Measurements from ENCODE around the gene SPN. TPM values are rescaled to one million over a fixed set of nuclear protein-coding genes. Genes with fewer than 3 reads are reported as not detected.

SPN gene
- total and polyA plus RNA-seq, 7 donors = 0.28 to 13.3 (median 1.1) TPM

- Histone ChIP-seq H3K4me3 (no peak overlapping the region), H3K27me3 (no peaks in the 10 kb centered on the region), H3K36me3 (no peaks in the 10 kb centered on the region), H3K9me3 (no peaks in the 10 kb centered on the region), H3K4me1 (peaks cover 0 to 11% (median 9%) of the 10 kb centered on the region in 4 donors), H3K27ac (no peak overlapping the region)
- intact Hi-C loops (cut with DNase I) = no loop called here
- DNase-seq = no peak
- TF ChIP-seq CTCF (IDR thresholded peaks at IDR 0.05) = no peak
- TF ChIP-seq POLR2A (IDR thresholded peaks at IDR 0.05) = no peak
- TF ChIP-seq POLR2AphosphoS5 (IDR thresholded peaks at IDR 0.05) = no peak
- no peak for TF ChIP-seq EP300 (IDR thresholded peaks at IDR 0.05)
- WGBS, 2 donors = 92 to 96% methylated on average over 6 of the region's 6 CpGs
Measured at GRCh38 chr16:29673501-29673900, 10.5 kb downstream of the SPN start.

- TF ChIP-seq POLR2AphosphoS5 (IDR thresholded peaks at IDR 0.05) (peak in 1 of 4 donors; percentile 28), POLR2A (IDR thresholded peaks at IDR 0.05) (no peak), CTCF (IDR thresholded peaks at IDR 0.05) (peak in 1 of 4 experiments; percentile 14)
- peak overlapping the region in 1 of 4 donors; percentile 17 for H3K4me3 ChIP-seq
- peaks cover 0 to 16% (median 12%) of the 10 kb centered on the region in 4 donors for H3K4me1 ChIP-seq
- no peaks in the 10 kb centered on the region for H3K36me3 ChIP-seq
- peak; percentile 84 for DNase-seq
- H3K27me3 ChIP-seq = no peaks in the 10 kb centered on the region
- H3K27ac ChIP-seq = peak overlapping the region in 3 of 4 donors; percentile 32 to 52 (median 47)
- WGBS, 2 donors = 9 to 39% methylated on average over 13 of the region's 13 CpGs
- H3K9me3 ChIP-seq = no peaks in the 10 kb centered on the region
- intact Hi-C loops (cut with DNase I) = no loop called here
Measured at GRCh38 chr16:29674188-29674587, 11.1 kb downstream of the SPN start.

- WGBS, 2 donors = 44 to 73% methylated on average over 3 of the region's 3 CpGs
- H3K27ac ChIP-seq = no peak overlapping the region
- peaks cover 0 to 24% (median 17%) of the 10 kb centered on the region in 4 donors for H3K4me1 ChIP-seq
- no peak overlapping the region for H3K4me3 ChIP-seq
- no peaks in the 10 kb centered on the region for H3K9me3 ChIP-seq
- no peaks in the 10 kb centered on the region for H3K36me3 ChIP-seq
- no peaks in the 10 kb centered on the region for H3K27me3 ChIP-seq
- no peak for DNase-seq
- TF ChIP-seq POLR2A (IDR thresholded peaks at IDR 0.05) (no peak), EP300 (IDR thresholded peaks at IDR 0.05) (no peak), POLR2AphosphoS5 (IDR thresholded peaks at IDR 0.05) (no peak), CTCF (IDR thresholded peaks at IDR 0.05) (no peak)
- intact Hi-C loops (cut with DNase I) = no loop called here
Measured at GRCh38 chr16:29675811-29676643, 13.0 kb downstream of the SPN start.

- Histone ChIP-seq H3K4me1 (peaks cover 0 to 24% (median 17%) of the 10 kb centered on the region in 4 donors), H3K36me3 (no peaks in the 10 kb centered on the region), H3K9me3 (no peaks in the 10 kb centered on the region), H3K4me3 (no peak overlapping the region), H3K27ac (no peak overlapping the region), H3K27me3 (no peaks in the 10 kb centered on the region)
- 91 to 94% methylated on average over 23 of the region's 23 CpGs for WGBS, 2 donors
- intact Hi-C loops (cut with DNase I) = no loop called here
- DNase-seq = no peak
- TF ChIP-seq POLR2AphosphoS5 (IDR thresholded peaks at IDR 0.05) (no peak), CTCF (IDR thresholded peaks at IDR 0.05) (no peak), EP300 (IDR thresholded peaks at IDR 0.05) (no peak), POLR2A (IDR thresholded peaks at IDR 0.05) (no peak)
Measured at GRCh38 chr16:29676989-29677785, 14.1 kb downstream of the SPN start.

All from sigmoid colon (tissue), 7 donors.